SK-N-SH treated with all-trans-retinoic acid at 6 μM for 48 hours (cell line): ENCODE data around the gene PALLD.

Experiments used
- ATAC-seq: fragments of 200-7000 bp; cut with Tn5 transposase; 3 replicates; pipeline ENCODE4 v1.9.1; 2020; ENCODE audit warnings: mild to moderate bottlenecking, moderate library complexity
- ARNTL ChIP-seq: fragments of 450-650 bp; formaldehyde crosslinking; IDR thresholded peaks from 2 replicates; pipeline ENCODE4 v1.5.0; 2020; ENCODE audit warnings: low read depth, mild to moderate bottlenecking, moderate library complexity, borderline replicate concordance
- BACH2 ChIP-seq: fragments of 250-450 bp; sonication (Bioruptor Pico); IDR thresholded peaks from 2 replicates; pipeline ENCODE4 v1.9.0; 2021; ENCODE audit warnings: mild to moderate bottlenecking, borderline replicate concordance
- CREB5 ChIP-seq: fragments of 250-450 bp; sonication (Bioruptor Pico); IDR thresholded peaks from 2 replicates; pipeline ENCODE4 v1.5.1; 2020; ENCODE audit warnings: low read depth, mild to moderate bottlenecking, moderate library complexity
- CSDC2 ChIP-seq: fragments of 250-450 bp; sonication (Bioruptor Pico); IDR thresholded peaks from 2 replicates; pipeline ENCODE4 v1.5.0; 2020; ENCODE audit warnings: mild to moderate bottlenecking, moderate library complexity
- CSRNP3 ChIP-seq: fragments of 250-450 bp; sonication (Bioruptor Pico); IDR thresholded peaks from 2 replicates; pipeline ENCODE4 v1.5.1; 2021; ENCODE audit warnings: mild to moderate bottlenecking, moderate library complexity
- ISL1 ChIP-seq: fragments of 250-450 bp; sonication (Bioruptor Pico); IDR thresholded peaks from 2 replicates; pipeline ENCODE4 v2.1.2; 2022; ENCODE audit warnings: mild to moderate bottlenecking, moderate library complexity
- OSR1 ChIP-seq: fragments of 250-450 bp; sonication (Bioruptor Pico); IDR thresholded peaks from 2 replicates; pipeline ENCODE4 v1.8.0; 2022; ENCODE audit warnings: moderate library complexity, mild to moderate bottlenecking, inconsistent platforms
- PATZ1 ChIP-seq: fragments of 250-450 bp; sonication (Bioruptor Pico); IDR thresholded peaks from 2 replicates; pipeline ENCODE4 v1.8.0; 2020; ENCODE audit warnings: mild to moderate bottlenecking, moderate library complexity, borderline replicate concordance
- POU6F1 ChIP-seq: fragments of 250-450 bp; sonication (Bioruptor Pico); IDR thresholded peaks from 2 replicates; pipeline ENCODE4 v1.8.0; 2021; ENCODE audit warnings: low read depth, mild to moderate bottlenecking, moderate library complexity, borderline replicate concordance
- PPARA ChIP-seq: fragments of 250-450 bp; sonication (Bioruptor Pico); IDR thresholded peaks from 2 replicates; pipeline ENCODE4 v1.5.0; 2020; ENCODE audit warnings: mild to moderate bottlenecking, borderline replicate concordance
- RARB ChIP-seq: fragments of 250-450 bp; sonication (Bioruptor Pico); IDR thresholded peaks from 2 replicates; pipeline ENCODE4 v1.8.0; 2021; ENCODE audit warnings: mild to moderate bottlenecking, moderate library complexity
- SNAI2 ChIP-seq: fragments of 250-450 bp; sonication (Bioruptor Pico); IDR thresholded peaks from 2 replicates; pipeline ENCODE4 v1.5.0; 2020; ENCODE audit warnings: mild to moderate bottlenecking, moderate library complexity
- TCF4 ChIP-seq: fragments of 250-450 bp; sonication (Bioruptor Pico); IDR thresholded peaks from 2 replicates; pipeline ENCODE4 v1.8.0; 2021; ENCODE audit warnings: mild to moderate bottlenecking, moderate library complexity, borderline replicate concordance
- TOX ChIP-seq: fragments of 250-450 bp; sonication (Bioruptor Pico); IDR thresholded peaks from 2 replicates; pipeline ENCODE4 v1.8.0; 2021; ENCODE audit warnings: mild to moderate bottlenecking, moderate library complexity, borderline replicate concordance
- TSHZ2 ChIP-seq: fragments of 250-450 bp; sonication (Bioruptor Pico); IDR thresholded peaks from 2 replicates; pipeline ENCODE4 v1.5.0; 2020; ENCODE audit warnings: mild to moderate bottlenecking, moderate library complexity
- ZFP3 ChIP-seq: fragments of 250-450 bp; sonication (Bioruptor Pico); IDR thresholded peaks from 2 replicates; pipeline ENCODE4 v1.5.0; 2020; ENCODE audit warnings: mild to moderate bottlenecking, moderate library complexity
- ZFP30 ChIP-seq: fragments of 450-650 bp; formaldehyde crosslinking; IDR thresholded peaks from 2 replicates; pipeline ENCODE4 v1.5.0; 2022; ENCODE audit warnings: mild to moderate bottlenecking, moderate library complexity
- ZNF565 ChIP-seq: fragments of 450-650 bp; formaldehyde crosslinking; conservative IDR thresholded peaks from 2 replicates; pipeline ENCODE4 v1.5.0; 2020; ENCODE audit warnings: low read depth, mild to moderate bottlenecking, moderate library complexity
- ZNF70 ChIP-seq: fragments of 450-650 bp; formaldehyde crosslinking; IDR thresholded peaks from 2 replicates; pipeline ENCODE4 v1.5.0; 2020; ENCODE audit warnings: mild to moderate bottlenecking, moderate library complexity

The PALLD gene

GRCh38 chr4:168636506-168637196 is 139.8 kb downstream of the PALLD start (continued):
- TF ChIP-seq TSHZ2 (CRISPR knock-in tag): no peak
- no peak for TF ChIP-seq SNAI2 (CRISPR knock-in tag)
- no peak for TF ChIP-seq ZFP30
- no peak for TF ChIP-seq BACH2

GRCh38 chr4:168637872-168638756 is 141.3 kb downstream of the PALLD start:
- no peak for TF ChIP-seq RARB (CRISPR knock-in tag)
- TF ChIP-seq ZFP30: no peak
- TF ChIP-seq CSRNP3 (CRISPR knock-in tag): no peak
- TF ChIP-seq PPARA (CRISPR knock-in tag): no peak
- peak; percentile 6 for ATAC-seq

GRCh38 chr4:168639914-168640313 is 143.1 kb downstream of the PALLD start:
- no peak for ATAC-seq
- TF ChIP-seq SNAI2 (CRISPR knock-in tag) (no peak), ARNTL (CRISPR knock-in tag) (no peak), CSRNP3 (CRISPR knock-in tag) (no peak), OSR1 (no peak), ZNF565 (CRISPR knock-in tag) (no peak), PPARA (CRISPR knock-in tag) (no peak)

GRCh38 chr4:168641811-168642140 is 144.9 kb downstream of the PALLD start:
- ATAC-seq: no peak
- no peak for TF ChIP-seq PPARA (CRISPR knock-in tag)
- no peak for TF ChIP-seq TOX (CRISPR knock-in tag)
- TF ChIP-seq ZFP3 (CRISPR knock-in tag): no peak
- TF ChIP-seq RARB (CRISPR knock-in tag): no peak
- no peak for TF ChIP-seq ISL1 (CRISPR knock-in tag)
- no peak for TF ChIP-seq CSDC2
- TF ChIP-seq CSRNP3 (CRISPR knock-in tag): no peak
- TF ChIP-seq ZNF70 (CRISPR knock-in tag): no peak
- no peak for TF ChIP-seq POU6F1 (CRISPR knock-in tag)
- TF ChIP-seq PATZ1 (CRISPR knock-in tag): no peak
- no peak for TF ChIP-seq TCF4 (CRISPR knock-in tag)
- TF ChIP-seq CREB5 (CRISPR knock-in tag): no peak
- no peak for TF ChIP-seq ZNF565 (CRISPR knock-in tag)
- TF ChIP-seq BACH2: no peak
